SK-N-MC (cell line): ENCODE data around the gene CCDC167.

Experiments
- EZH2 ChIP-seq: fragments of 200-600 bp; sonication (generic); IDR thresholded peaks from one replicate; pipeline ENCODE4 v1.6.1; 2017; ENCODE audit warnings: antibody characterized with exemption
- FOXP2 ChIP-seq: optimal IDR thresholded peaks from 2 replicates; pipeline ENCODE3; 2011; ENCODE audit warnings: mild to moderate bottlenecking, moderate library complexity; ENCODE audit not compliant: insufficient read depth; ENCODE audit errors: extremely low read length, control extremely low read depth
- POLR2AphosphoS5 ChIP-seq: IDR thresholded peaks from 2 replicates; pipeline ENCODE4 v1.6.1; 2012; ENCODE audit warnings: mild to moderate bottlenecking, low read depth, low read length, borderline replicate concordance

DNA sequence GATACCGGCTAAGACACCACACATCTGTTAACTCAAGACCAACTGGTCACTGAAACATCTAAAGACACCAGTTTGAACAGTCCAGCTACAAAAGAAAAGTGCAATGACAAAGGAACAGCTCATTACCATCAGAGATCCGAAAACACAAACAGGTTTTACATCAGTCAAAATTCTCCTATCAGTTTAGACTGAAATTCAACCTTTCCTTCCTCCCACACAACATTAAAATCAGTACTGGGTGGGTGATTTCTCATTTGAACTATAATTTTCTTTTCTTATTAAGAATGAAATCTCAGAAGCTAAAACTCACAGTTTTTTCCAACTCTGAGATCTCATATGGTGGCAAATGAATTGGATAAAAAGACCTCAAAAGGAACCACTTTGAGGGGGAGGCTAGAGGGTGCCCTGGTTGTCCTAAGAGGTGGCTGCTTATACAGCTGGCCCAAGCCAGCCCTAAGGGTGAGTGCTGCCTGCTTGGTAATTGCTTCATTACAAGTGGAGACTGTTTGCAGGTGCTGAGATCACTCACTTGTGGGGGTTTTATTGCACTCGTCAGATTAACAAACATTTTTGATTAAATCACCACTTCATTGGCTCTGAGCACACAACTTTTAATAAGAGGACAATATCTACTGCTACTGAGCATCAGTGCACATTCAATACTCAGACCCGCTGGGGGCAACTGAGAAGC, 4.3 kb downstream of the CCDC167 start:
- TF ChIP-seq EZH2 (no peak), POLR2AphosphoS5 (no peak), FOXP2 (no peak)
